ENCODE data around the gene SLC30A5. TPM values are rescaled to one million over a fixed set of nuclear protein-coding genes. Genes with fewer than 3 reads are reported as not detected.
"Not testable (repeated sequence)": the region's sequence is repeated elsewhere in the genome, so short reads cannot be mapped to it uniquely, and the experiment has no call there.

The SLC30A5 gene
- total RNA-seq, 1 donor from 2014 or later = 62.7 TPM

DNA sequence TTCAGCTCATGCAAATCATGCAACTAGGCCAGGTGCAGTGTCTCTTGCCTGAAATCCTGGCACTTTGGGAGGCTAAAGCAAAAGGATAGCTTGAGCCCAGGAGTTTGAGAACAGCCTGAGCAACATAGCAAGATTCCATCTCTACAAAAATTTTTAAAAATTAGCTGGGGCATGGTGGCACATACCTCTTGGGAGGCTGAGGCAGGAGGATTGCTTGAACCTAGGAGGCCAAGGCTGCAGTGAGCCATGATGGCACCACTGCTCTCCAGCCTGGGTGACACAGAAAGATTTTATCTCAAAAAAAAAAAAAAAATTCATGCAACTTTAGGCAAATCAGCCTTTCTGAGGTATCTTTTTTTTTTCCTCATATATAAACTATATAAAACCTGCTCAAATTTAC lies 37.5 kb downstream of the SLC30A5 start:
- Histone ChIP-seq H3K27ac (no peak overlapping the region), H3K27me3 (ENCODE audit: low read depth) (no peaks in the 10 kb centered on the region), H3K9me3 (no peaks in the 10 kb centered on the region), H3K4me1 (no peaks in the 10 kb centered on the region), H3K4me3 (no peak overlapping the region), H3K36me3 (peaks cover 43% of the 10 kb centered on the region)
- TF ChIP-seq, protein P1, sequence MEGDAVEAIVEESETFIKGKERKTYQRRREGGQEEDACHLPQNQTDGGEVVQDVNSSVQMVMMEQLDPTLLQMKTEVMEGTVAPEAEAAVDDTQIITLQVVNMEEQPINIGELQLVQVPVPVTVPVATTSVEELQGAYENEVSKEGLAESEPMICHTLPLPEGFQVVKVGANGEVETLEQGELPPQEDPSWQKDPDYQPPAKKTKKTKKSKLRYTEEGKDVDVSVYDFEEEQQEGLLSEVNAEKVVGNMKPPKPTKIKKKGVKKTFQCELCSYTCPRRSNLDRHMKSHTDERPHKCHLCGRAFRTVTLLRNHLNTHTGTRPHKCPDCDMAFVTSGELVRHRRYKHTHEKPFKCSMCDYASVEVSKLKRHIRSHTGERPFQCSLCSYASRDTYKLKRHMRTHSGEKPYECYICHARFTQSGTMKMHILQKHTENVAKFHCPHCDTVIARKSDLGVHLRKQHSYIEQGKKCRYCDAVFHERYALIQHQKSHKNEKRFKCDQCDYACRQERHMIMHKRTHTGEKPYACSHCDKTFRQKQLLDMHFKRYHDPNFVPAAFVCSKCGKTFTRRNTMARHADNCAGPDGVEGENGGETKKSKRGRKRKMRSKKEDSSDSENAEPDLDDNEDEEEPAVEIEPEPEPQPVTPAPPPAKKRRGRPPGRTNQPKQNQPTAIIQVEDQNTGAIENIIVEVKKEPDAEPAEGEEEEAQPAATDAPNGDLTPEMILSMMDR (IDR thresholded peaks at IDR 0.05) = no peak
- DNase-seq (no peak), ATAC-seq (no peak)
- intact Hi-C loops (cut with DNase I) = no loop called here

DNA sequence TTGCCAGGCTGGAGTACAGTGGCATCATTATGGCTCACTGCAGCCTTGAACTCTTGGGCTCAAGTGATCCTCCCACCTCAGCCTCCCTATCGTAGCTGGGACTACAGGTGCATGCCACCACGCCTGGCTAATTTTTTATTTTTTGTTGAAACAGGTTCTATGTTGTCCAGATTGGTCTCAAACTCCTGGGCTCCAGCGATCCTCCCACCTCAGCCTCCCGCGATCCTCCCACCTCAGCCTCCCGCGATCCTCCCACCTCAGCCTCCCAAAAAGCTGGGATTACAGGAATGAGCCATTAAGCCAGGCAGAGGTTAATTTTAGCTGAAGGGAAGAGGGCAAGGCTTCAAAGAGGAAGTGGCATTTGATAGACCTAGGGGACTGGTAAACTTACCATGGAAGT lies 40.3 kb downstream of the SLC30A5 start:
- no peak for ATAC-seq
- no peak for DNase-seq
- H3K36me3 ChIP-seq = peaks cover 15% of the 10 kb centered on the region
- intact Hi-C loops (cut with DNase I) = no loop called here
- H3K27me3 ChIP-seq (ENCODE audit: low read depth) = no peaks in the 10 kb centered on the region
- H3K4me3 ChIP-seq = no peak overlapping the region
- H3K9me3 ChIP-seq = no peaks in the 10 kb centered on the region
- TF ChIP-seq, protein P1 (IDR thresholded peaks at IDR 0.05) = no peak
- no peaks in the 10 kb centered on the region for H3K4me1 ChIP-seq
- H3K27ac ChIP-seq = no peak overlapping the region

DNA sequence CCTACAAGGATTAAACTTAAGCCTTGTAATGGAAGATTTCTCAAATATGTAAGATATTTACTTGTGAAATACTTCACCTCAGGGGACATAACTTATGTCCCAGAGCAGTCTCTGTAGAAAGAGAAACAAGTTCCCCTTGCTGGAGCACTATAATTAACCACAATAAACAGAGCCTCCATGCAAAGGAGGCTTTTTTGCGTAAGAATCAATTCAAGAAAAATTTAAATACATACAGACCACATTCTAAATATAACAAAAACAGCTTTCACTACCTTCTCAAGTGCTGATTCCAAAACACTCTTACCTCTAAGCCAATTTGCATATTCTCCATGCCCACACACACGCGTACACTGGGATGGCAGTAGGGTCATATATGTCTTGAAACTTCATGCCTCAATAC lies 42.5 kb downstream of the SLC30A5 start:
- intact Hi-C loops (cut with DNase I) = no loop called here
- Histone ChIP-seq H3K27me3 (ENCODE audit: low read depth) (no peaks in the 10 kb centered on the region), H3K36me3 (no peaks in the 10 kb centered on the region), H3K9me3 (peaks cover 6% of the 10 kb centered on the region), H3K4me1 (no peaks in the 10 kb centered on the region), H3K27ac (no peak overlapping the region), H3K4me3 (no peak overlapping the region)
- ATAC-seq (no peak), DNase-seq (no peak)
- TF ChIP-seq, protein P1 (IDR thresholded peaks at IDR 0.05) = no peak

DNA sequence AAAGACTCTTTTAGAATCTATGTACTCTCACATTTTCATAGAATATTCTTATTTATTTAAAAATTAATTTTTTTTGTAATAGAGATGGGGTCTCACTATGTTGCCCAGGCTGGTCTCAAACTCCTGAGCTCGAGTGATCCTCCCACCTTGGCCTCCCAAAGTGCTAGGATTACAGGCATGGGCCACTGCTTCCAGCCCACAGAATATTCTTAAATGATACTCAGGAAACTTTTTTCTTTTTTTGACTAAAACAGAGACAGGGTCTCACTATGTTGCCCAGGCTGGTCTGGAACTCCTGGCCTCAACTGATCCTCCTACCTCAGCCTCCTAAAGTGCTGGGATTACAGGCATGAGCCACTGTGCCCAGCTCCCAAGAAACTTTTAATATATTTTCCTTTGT lies 43.4 kb downstream of the SLC30A5 start:
- H3K36me3 ChIP-seq; H3K27ac ChIP-seq; H3K4me3 ChIP-seq; H3K27me3 ChIP-seq (ENCODE audit: low read depth); ATAC-seq; DNase-seq; intact Hi-C loops (cut with DNase I); H3K9me3 ChIP-seq; H3K4me1 ChIP-seq: not testable (repeated sequence)

DNA sequence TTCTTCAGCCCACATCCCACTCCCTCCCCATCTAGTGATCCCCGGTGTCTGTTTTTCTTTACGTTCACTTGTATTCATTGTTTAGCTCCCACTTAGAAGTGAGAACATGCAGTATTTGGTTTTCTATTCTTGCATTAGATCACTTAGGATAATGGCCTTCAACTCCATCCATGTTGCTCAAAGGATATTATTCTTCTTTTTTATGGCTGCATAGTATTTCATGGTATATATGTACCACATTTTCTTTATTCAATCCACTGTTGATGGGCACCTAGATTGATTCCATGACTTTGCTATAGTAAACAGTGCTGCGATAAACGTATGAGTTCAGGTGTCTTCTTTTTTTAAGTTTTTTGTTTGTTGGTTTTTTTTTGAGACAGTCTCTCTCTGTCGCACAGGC lies 44.0 kb downstream of the SLC30A5 start:
- intact Hi-C loops (cut with DNase I) = no loop called here

DNA sequence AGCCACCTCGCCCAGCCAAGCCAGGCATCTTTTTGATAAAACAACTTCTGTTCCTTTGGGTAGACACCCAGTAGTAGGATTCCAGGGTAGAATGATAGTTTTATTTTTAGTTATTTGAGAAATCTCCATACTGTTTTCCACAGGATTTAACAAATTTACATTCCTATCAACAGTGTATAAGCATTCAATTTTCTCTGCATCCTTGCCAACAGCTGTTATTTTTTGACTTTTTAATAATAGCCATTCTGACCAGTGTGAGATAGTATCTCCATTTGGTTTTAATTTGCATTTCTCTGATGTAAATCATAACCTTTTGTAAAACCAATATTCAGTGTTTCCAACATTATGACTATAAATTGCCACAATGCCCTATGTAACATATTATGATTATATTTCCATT lies 45.0 kb downstream of the SLC30A5 start:
- TF ChIP-seq, protein P1 (IDR thresholded peaks at IDR 0.05) = no peak
- Histone ChIP-seq H3K27ac (no peak overlapping the region), H3K36me3 (no peaks in the 10 kb centered on the region), H3K27me3 (ENCODE audit: low read depth) (no peaks in the 10 kb centered on the region), H3K4me3 (no peak overlapping the region), H3K9me3 (peaks cover 7% of the 10 kb centered on the region), H3K4me1 (no peaks in the 10 kb centered on the region)
- intact Hi-C loops (cut with DNase I) = no loop called here
- ATAC-seq (no peak), DNase-seq (no peak)

More for the DNA sequence above, 44.0 kb downstream of the SLC30A5 start:
- Histone ChIP-seq H3K27ac (no peak overlapping the region), H3K27me3 (ENCODE audit: low read depth) (no peaks in the 10 kb centered on the region), H3K9me3 (peaks cover 7% of the 10 kb centered on the region), H3K4me1 (no peaks in the 10 kb centered on the region), H3K36me3 (no peaks in the 10 kb centered on the region), H3K4me3 (no peak overlapping the region)
- DNase-seq (no peak), ATAC-seq (no peak)
- TF ChIP-seq, protein P1 (IDR thresholded peaks at IDR 0.05) = no peak

DNA sequence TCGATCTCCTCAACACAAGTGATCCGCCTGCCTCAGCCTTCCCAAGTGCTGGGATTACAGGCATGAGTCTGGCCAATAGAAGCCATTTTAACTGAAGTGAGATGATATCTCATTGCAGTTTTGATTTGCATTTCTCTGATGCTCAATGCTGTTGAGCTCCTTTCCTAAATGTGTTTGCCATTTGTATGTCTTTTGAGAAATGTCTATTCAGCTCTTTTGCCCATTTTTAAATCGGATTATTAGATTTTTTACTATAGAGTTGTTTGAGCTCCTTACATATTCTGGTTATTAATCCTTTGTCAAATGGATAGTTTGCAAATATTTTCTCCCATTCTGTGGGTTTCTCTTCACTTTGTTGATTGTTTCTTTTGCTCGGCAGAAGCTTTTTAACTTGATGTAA lies 46.4 kb downstream of the SLC30A5 start:
- H3K4me1 ChIP-seq; H3K36me3 ChIP-seq; H3K27ac ChIP-seq; H3K27me3 ChIP-seq (ENCODE audit: low read depth); ATAC-seq; H3K9me3 ChIP-seq; intact Hi-C loops (cut with DNase I); H3K4me3 ChIP-seq; DNase-seq: not testable (repeated sequence)
